ENCODE measurements around the gene OR5B12.

Gene OR5B12

DNA sequence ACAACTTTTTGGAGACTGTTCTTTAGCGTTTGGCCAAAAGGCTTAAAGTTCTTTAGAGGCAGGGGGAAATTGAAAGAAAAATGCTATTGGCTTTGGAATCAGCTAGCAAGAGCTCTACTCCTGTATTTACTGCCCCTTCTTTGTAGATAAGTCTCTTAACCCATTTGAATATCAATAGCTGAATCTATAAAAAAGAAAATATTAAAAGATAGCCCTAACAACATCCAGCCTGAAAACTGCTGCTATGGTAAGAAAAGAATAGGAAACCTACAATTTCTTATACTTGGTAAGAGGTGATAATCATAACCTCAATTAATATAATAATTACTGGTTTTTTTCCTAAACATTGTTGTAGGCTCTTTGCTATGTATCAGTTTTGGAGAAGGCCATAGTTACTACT is at the start of gene OR5B12:
Gene OR5B12 (minus strand): TSS at position 101 of the 400 bp plus-strand sequence. CDS start 2,085 bp downstream, outside the sequence.
- Histone ChIP-seq H3K9ac (ENCODE audit: low read length) (no peak within 1 kb of the TSS), H3K4me1 (ENCODE audit: insufficient read depth, low read length) (no peaks in the 10 kb centered on the region), H3K36me3 (ENCODE audit: insufficient read depth, low read length) (no peaks in the 10 kb centered on the region), H3K4me3 (ENCODE audit: low read depth in 1 of 2, low read length in 2 of 2) (no peak within 1 kb of the TSS), H3K27ac (ENCODE audit: low read depth, low read length) (no peak within 1 kb of the TSS), H3K9me3 (ENCODE audit: low read length) (no peaks in the 10 kb centered on the region), H3K27me3 (ENCODE audit: control insufficient read depth in 1 of 2, insufficient read depth in 2 of 2, low read length in 2 of 2) (no peaks in the 10 kb centered on the region)

DNA sequence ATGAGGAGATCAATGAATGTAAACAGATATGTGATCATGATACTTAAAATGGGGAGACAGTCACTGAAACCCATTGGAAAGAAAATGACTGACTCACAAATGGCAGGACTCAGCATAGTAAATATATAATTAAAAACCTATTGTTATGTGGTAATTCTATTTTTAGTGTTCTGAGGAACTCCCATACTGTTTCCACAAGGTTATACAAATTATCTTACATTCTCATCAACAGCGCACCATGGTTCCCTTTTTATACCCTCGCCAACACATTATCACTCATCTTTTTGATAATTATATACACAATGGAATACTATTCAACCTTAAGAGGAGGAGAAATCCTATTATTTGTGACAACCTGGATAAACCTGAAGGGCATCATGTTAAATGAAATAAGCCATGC is 48.8 kb upstream of the OR5B12 start:
- Histone ChIP-seq H3K9me3 (ENCODE audit: low read length) (no peaks in the 10 kb centered on the region), H3K36me3 (ENCODE audit: insufficient read depth, low read length) (no peaks in the 10 kb centered on the region), H3K4me1 (ENCODE audit: insufficient read depth, low read length) (no peaks in the 10 kb centered on the region), H3K9ac (ENCODE audit: low read length) (no peak overlapping the region), H3K27me3 (ENCODE audit: control insufficient read depth in 1 of 2, insufficient read depth in 2 of 2, low read length in 2 of 2) (no peaks in the 10 kb centered on the region), H3K27ac (ENCODE audit: low read depth, low read length) (no peak overlapping the region), H3K4me3 (ENCODE audit: low read depth in 1 of 2, low read length in 2 of 2) (no peak overlapping the region)

DNA sequence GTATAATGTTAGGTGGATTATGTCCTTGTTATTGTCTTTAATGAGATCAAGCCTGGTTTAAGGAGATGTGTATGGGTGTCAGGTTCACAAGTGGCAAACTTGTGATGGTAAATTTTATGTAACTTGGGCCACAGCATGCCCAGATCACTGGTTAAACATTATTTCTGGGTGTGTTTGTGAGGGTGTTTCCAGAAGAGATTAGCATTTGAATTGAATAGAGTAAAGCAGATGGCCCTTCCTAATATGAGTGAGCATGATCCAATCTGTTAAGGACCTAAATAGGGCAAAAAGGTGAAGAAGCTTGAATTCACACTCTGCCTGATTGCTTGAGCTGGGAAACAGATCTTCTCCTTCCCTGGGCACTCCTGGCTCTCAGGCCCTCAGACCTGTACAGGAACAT is 45.1 kb upstream of the OR5B12 start:
- no peak overlapping the region for H3K9ac ChIP-seq (ENCODE audit: low read length)
- H3K9me3 ChIP-seq (ENCODE audit: low read length): no peaks in the 10 kb centered on the region
- no peak overlapping the region for H3K4me3 ChIP-seq (ENCODE audit: low read depth in 1 of 2, low read length in 2 of 2)
- H3K27ac ChIP-seq (ENCODE audit: low read depth, low read length): no peak overlapping the region
- no peaks in the 10 kb centered on the region for H3K27me3 ChIP-seq (ENCODE audit: control insufficient read depth in 1 of 2, insufficient read depth in 2 of 2, low read length in 2 of 2)
- H3K36me3 ChIP-seq (ENCODE audit: insufficient read depth, low read length): no peaks in the 10 kb centered on the region
- no peaks in the 10 kb centered on the region for H3K4me1 ChIP-seq (ENCODE audit: insufficient read depth, low read length)

DNA sequence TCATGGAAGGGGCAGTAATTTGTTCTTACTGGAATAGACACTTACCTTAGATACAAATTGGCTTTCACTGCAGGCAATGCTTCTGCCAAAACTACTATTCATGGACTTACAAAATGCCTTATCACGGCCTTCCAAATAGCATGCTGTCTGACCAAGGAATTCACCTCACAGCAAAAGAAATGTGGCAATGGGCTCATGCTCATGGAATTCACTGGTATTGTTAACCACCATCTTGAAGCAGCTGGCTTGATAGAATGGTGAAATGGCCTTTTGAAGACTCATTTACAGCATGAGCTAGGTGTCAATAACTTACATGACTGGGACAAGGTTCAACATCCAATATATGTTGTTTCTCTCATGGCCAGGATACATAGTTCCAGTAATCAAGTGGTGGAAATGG is 43.9 kb upstream of the OR5B12 start:
- no peaks in the 10 kb centered on the region for H3K36me3 ChIP-seq (ENCODE audit: insufficient read depth, low read length)
- no peaks in the 10 kb centered on the region for H3K9me3 ChIP-seq (ENCODE audit: low read length)
- no peak overlapping the region for H3K27ac ChIP-seq (ENCODE audit: low read depth, low read length)
- H3K4me3 ChIP-seq (ENCODE audit: low read depth in 1 of 2, low read length in 2 of 2): no peak overlapping the region
- H3K4me1 ChIP-seq (ENCODE audit: insufficient read depth, low read length): no peaks in the 10 kb centered on the region
- H3K27me3 ChIP-seq (ENCODE audit: control insufficient read depth in 1 of 2, insufficient read depth in 2 of 2, low read length in 2 of 2): no peaks in the 10 kb centered on the region
- H3K9ac ChIP-seq (ENCODE audit: low read length): no peak overlapping the region

DNA sequence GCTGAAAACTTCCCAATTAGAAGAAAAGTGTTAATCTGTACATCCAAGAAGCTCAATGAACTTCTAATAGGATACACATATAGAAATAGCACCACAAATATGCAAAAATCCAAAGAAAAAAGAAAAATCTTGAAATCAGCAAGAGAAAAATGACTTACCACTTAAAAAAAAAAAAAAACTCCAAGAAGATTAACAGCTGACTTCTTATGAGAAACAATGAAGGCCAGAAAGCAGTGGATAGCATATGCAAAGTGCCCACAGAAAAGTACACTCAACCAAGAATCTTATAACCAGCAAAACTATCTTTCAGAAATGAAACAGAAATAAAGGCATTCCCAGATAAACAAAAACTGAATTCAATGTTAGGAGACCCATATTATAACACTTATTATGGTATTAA is 29.9 kb upstream of the OR5B12 start:
- Histone ChIP-seq H3K4me1 (ENCODE audit: insufficient read depth, low read length) (no peaks in the 10 kb centered on the region), H3K4me3 (ENCODE audit: low read depth in 1 of 2, low read length in 2 of 2) (no peak overlapping the region), H3K9ac (ENCODE audit: low read length) (no peak overlapping the region), H3K27me3 (ENCODE audit: control insufficient read depth in 1 of 2, insufficient read depth in 2 of 2, low read length in 2 of 2) (no peaks in the 10 kb centered on the region), H3K36me3 (ENCODE audit: insufficient read depth, low read length) (no peaks in the 10 kb centered on the region), H3K9me3 (ENCODE audit: low read length) (no peaks in the 10 kb centered on the region), H3K27ac (ENCODE audit: low read depth, low read length) (no peak overlapping the region)

DNA sequence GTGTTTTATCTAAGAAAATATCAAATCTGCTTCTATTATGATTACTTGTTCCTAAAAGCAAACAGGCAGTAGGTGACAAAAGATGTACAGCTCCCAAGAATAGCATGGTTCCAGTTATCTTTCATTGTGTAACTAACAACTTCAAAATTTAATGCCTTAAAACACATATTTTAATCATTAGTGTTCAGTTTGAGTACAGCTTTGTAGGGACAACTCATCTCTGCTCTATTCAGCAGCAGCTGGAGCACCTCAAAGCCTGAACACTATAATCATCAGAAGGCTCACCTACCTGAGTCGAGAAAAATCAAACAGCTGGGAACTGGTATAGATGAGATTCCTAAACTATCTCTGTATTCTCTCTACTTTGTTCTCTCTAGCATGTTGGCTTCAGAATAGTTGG is 24.3 kb upstream of the OR5B12 start:
- no peak overlapping the region for H3K27ac ChIP-seq (ENCODE audit: low read depth, low read length)
- H3K36me3 ChIP-seq (ENCODE audit: insufficient read depth, low read length): no peaks in the 10 kb centered on the region
- no peaks in the 10 kb centered on the region for H3K27me3 ChIP-seq (ENCODE audit: control insufficient read depth in 1 of 2, insufficient read depth in 2 of 2, low read length in 2 of 2)
- no peak overlapping the region for H3K9ac ChIP-seq (ENCODE audit: low read length)
- H3K9me3 ChIP-seq (ENCODE audit: low read length): no peaks in the 10 kb centered on the region
- H3K4me3 ChIP-seq (ENCODE audit: low read depth in 1 of 2, low read length in 2 of 2): no peak overlapping the region
- H3K4me1 ChIP-seq (ENCODE audit: insufficient read depth, low read length): no peaks in the 10 kb centered on the region

DNA sequence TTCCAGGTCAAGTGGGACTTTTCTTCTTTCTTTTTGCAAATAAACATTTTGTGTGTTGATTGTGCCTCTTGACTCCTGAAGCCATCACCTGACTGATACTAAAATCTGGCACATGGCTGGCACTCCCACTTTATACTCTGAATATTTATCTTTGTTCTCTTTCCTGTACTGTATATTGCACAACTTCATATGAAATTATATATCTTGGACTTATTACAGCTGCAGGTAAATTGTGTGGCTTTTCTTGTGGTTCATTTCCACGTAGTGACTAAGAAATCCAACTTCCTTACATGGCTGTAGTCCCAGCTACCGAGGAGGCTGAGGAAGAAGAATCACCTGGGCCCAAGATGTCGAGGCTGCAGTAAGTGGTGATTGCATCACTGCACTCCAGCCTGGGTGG is 23.7 kb upstream of the OR5B12 start:
- H3K9ac ChIP-seq (ENCODE audit: low read length): no peak overlapping the region
- H3K36me3 ChIP-seq (ENCODE audit: insufficient read depth, low read length): no peaks in the 10 kb centered on the region
- no peaks in the 10 kb centered on the region for H3K4me1 ChIP-seq (ENCODE audit: insufficient read depth, low read length)
- no peak overlapping the region for H3K4me3 ChIP-seq (ENCODE audit: low read depth in 1 of 2, low read length in 2 of 2)
- H3K9me3 ChIP-seq (ENCODE audit: low read length): no peaks in the 10 kb centered on the region
- H3K27ac ChIP-seq (ENCODE audit: low read depth, low read length): no peak overlapping the region
- no peaks in the 10 kb centered on the region for H3K27me3 ChIP-seq (ENCODE audit: control insufficient read depth in 1 of 2, insufficient read depth in 2 of 2, low read length in 2 of 2)

DNA sequence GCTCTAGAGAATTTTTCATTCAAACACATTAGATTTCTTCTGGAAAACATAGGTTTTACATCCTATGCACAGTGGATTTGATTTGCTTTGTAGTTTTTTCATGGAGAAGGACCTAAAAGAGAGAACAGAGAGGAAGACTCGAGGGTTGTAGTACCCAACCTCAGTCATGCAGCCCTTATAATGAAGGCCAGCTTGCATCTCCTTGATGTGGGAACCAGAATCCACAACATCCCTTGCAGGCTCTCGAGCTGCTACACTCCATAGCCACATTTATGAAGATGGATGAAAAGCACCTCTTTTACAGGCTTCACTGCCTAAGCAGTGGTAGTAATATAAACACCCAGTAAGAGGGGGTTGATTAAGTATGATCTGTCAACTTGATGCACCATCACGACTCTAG is 9.5 kb upstream of the OR5B12 start:
- H3K36me3 ChIP-seq (ENCODE audit: insufficient read depth, low read length): no peaks in the 10 kb centered on the region
- H3K4me1 ChIP-seq (ENCODE audit: insufficient read depth, low read length): no peaks in the 10 kb centered on the region
- H3K27ac ChIP-seq (ENCODE audit: low read depth, low read length): no peak overlapping the region
- no peaks in the 10 kb centered on the region for H3K9me3 ChIP-seq (ENCODE audit: low read length)
- H3K27me3 ChIP-seq (ENCODE audit: control insufficient read depth in 1 of 2, insufficient read depth in 2 of 2, low read length in 2 of 2): no peaks in the 10 kb centered on the region
- H3K4me3 ChIP-seq (ENCODE audit: low read depth in 1 of 2, low read length in 2 of 2): no peak overlapping the region
- H3K9ac ChIP-seq (ENCODE audit: low read length): no peak overlapping the region

DNA sequence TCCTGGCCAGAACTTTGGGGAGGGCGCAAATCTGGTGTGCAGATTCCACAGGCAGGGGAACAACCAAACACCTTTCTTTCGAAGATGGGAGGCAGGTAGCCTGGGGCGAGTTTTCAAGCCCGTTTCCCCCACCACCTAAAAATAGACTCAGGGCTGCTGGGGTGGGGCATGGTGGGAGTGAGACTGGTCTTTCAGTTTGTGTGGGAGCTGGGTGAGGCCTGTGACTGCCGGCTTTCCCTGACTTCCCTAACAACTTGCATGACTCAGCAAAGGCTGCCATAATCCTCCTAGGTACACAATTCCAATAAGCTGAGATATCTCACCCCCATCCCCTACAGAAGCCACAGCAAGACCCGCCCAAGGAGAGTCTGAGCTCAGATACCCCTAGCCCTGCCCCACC is 4.3 kb upstream of the OR5B12 start:
- H3K4me3 ChIP-seq (ENCODE audit: low read depth in 1 of 2, low read length in 2 of 2): no peak overlapping the region
- H3K27ac ChIP-seq (ENCODE audit: low read depth, low read length): no peak overlapping the region
- no peaks in the 10 kb centered on the region for H3K36me3 ChIP-seq (ENCODE audit: insufficient read depth, low read length)
- no peaks in the 10 kb centered on the region for H3K9me3 ChIP-seq (ENCODE audit: low read length)
- H3K27me3 ChIP-seq (ENCODE audit: control insufficient read depth in 1 of 2, insufficient read depth in 2 of 2, low read length in 2 of 2): no peaks in the 10 kb centered on the region
- no peaks in the 10 kb centered on the region for H3K4me1 ChIP-seq (ENCODE audit: insufficient read depth, low read length)
- no peak overlapping the region for H3K9ac ChIP-seq (ENCODE audit: low read length)

DNA sequence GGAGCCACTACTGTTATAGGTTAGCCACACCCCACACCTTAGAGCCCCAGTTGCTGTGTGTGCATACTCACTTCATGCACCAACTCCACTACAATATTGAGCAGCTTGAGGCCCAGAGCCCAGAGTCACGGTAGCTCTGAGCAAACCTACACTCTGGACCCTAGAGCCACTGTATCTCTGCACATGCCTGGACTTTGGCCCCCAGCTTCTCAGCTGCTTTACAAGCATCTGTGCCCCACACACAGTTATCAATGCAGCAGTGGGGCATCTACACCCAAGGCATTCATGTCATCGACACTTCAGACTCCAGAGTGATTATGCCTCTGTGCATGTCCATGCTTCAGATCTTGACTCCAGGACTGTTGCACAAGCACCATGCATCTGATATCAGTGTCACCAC is 2.3 kb upstream of the OR5B12 start:
- Histone ChIP-seq H3K27ac (ENCODE audit: low read depth, low read length) (no peak overlapping the region), H3K36me3 (ENCODE audit: insufficient read depth, low read length) (no peaks in the 10 kb centered on the region), H3K9me3 (ENCODE audit: low read length) (no peaks in the 10 kb centered on the region), H3K27me3 (ENCODE audit: control insufficient read depth in 1 of 2, insufficient read depth in 2 of 2, low read length in 2 of 2) (no peaks in the 10 kb centered on the region), H3K9ac (ENCODE audit: low read length) (no peak overlapping the region), H3K4me3 (ENCODE audit: low read depth in 1 of 2, low read length in 2 of 2) (no peak overlapping the region), H3K4me1 (ENCODE audit: insufficient read depth, low read length) (no peaks in the 10 kb centered on the region)

DNA sequence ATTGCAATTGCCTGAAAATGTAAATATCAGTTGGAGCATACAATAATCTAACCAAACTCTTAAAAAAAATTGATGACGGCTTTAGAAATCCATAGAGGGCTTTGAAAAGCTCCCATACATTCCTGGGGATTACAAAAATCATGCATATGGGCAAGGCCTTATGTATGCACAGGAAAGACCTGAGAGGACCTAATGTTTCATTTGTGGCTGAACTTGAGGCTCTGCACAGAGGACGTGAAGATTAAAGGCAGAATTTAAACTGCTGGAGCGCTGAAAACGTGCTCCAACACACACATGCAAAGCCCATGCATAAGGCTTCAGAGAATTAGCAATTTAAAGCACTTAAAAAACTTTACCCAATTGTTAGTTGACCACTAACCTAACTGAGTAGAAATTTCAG is 3.5 kb downstream of the OR5B12 start:
- Histone ChIP-seq H3K27me3 (ENCODE audit: control insufficient read depth in 1 of 2, insufficient read depth in 2 of 2, low read length in 2 of 2) (no peaks in the 10 kb centered on the region), H3K9ac (ENCODE audit: low read length) (no peak overlapping the region)

DNA sequence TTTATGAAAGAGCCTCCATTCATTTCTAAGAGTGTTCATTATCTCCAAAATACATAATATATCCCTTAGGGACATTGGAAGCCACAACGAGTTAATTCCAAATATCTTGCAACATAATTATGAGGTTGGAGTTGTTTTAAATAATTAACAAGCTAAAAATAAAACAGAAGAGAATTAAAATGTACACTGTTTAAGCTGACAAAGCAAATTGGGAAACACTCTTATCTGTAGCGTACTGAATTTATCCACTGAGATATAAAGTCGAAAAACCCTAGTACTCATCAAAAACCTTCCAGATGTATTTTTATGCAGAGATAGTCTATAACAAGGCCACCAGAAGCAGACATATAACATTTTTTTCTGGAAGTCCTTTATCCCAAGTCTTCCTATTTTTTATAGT is 7.8 kb downstream of the OR5B12 start:
- Histone ChIP-seq H3K27me3 (ENCODE audit: control insufficient read depth in 1 of 2, insufficient read depth in 2 of 2, low read length in 2 of 2) (no peaks in the 10 kb centered on the region), H3K27ac (ENCODE audit: low read depth, low read length) (no peak overlapping the region), H3K9ac (ENCODE audit: low read length) (no peak overlapping the region), H3K9me3 (ENCODE audit: low read length) (no peaks in the 10 kb centered on the region), H3K36me3 (ENCODE audit: insufficient read depth, low read length) (no peaks in the 10 kb centered on the region), H3K4me1 (ENCODE audit: insufficient read depth, low read length) (no peaks in the 10 kb centered on the region), H3K4me3 (ENCODE audit: low read depth in 1 of 2, low read length in 2 of 2) (no peak overlapping the region)

More for the DNA sequence above, 3.5 kb downstream of the OR5B12 start:
- Histone ChIP-seq H3K4me1 (ENCODE audit: insufficient read depth, low read length) (no peaks in the 10 kb centered on the region), H3K36me3 (ENCODE audit: insufficient read depth, low read length) (no peaks in the 10 kb centered on the region), H3K9me3 (ENCODE audit: low read length) (no peaks in the 10 kb centered on the region), H3K4me3 (ENCODE audit: low read depth in 1 of 2, low read length in 2 of 2) (no peak overlapping the region), H3K27ac (ENCODE audit: low read depth, low read length) (no peak overlapping the region)

Data from muscle layer of colon (tissue), 2 donors.